ENCODE measurements around the gene GCFC2.

The GCFC2 gene

DNA sequence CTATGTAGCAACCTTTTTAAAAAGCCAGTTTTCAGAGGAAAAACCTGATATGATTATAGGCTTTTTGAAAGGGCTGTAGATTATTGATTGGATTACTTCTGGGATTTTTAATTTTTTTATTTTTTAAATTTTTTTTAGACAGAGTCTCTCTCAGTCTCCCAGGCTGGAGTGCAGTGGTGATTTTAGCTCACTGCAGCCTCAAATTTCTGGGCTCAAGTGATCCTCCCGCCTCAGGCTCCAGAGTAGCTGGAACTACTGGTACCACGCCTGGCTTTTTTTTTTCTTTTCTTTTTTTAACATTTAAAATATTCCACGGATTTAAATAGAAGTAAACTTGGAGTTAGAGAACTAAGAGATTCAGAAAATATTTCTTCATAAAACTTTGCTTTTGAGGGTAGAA is 62.9 kb downstream of the GCFC2 start:
- no peaks in the 10 kb centered on the region for H3F3A ChIP-seq (ENCODE audit: insufficient read depth, low read length)
- peak overlapping the region; percentile 88 for H3K4me2 ChIP-seq (ENCODE audit: low read length)
- peaks cover 17% of the 10 kb centered on the region for H3K4me1 ChIP-seq (ENCODE audit: insufficient read depth, low read length, severe bottlenecking)
- H3K79me2 ChIP-seq (ENCODE audit: insufficient read depth, low read length): peaks cover 12% of the 10 kb centered on the region
- no peaks in the 10 kb centered on the region for H4K20me1 ChIP-seq (ENCODE audit: insufficient read depth, low read length)
- H3K9me3 ChIP-seq (ENCODE audit: low read length): no peaks in the 10 kb centered on the region
- H3K9me2 ChIP-seq (ENCODE audit: low read depth, low read length): no peaks in the 10 kb centered on the region
- peak overlapping the region; percentile 81 for H3K4me3 ChIP-seq (ENCODE audit: low read depth, low read length, poor library complexity, severe bottlenecking)
- H3K9ac ChIP-seq (ENCODE audit: low read length): peak overlapping the region; percentile 86
- no peak overlapping the region for H3K27ac ChIP-seq (ENCODE audit: low read depth, low read length, poor library complexity, severe bottlenecking)
- peaks cover 44% of the 10 kb centered on the region for H3K36me3 ChIP-seq (ENCODE audit: insufficient read depth, low read length)
- no peaks in the 10 kb centered on the region for H3K27me3 ChIP-seq (ENCODE audit: insufficient read depth, low read length)
- no peak for TF ChIP-seq EZH2 (IDR thresholded peaks at IDR 0.05; ENCODE audit: borderline replicate concordance, low read length)
- TF ChIP-seq, protein P1, sequence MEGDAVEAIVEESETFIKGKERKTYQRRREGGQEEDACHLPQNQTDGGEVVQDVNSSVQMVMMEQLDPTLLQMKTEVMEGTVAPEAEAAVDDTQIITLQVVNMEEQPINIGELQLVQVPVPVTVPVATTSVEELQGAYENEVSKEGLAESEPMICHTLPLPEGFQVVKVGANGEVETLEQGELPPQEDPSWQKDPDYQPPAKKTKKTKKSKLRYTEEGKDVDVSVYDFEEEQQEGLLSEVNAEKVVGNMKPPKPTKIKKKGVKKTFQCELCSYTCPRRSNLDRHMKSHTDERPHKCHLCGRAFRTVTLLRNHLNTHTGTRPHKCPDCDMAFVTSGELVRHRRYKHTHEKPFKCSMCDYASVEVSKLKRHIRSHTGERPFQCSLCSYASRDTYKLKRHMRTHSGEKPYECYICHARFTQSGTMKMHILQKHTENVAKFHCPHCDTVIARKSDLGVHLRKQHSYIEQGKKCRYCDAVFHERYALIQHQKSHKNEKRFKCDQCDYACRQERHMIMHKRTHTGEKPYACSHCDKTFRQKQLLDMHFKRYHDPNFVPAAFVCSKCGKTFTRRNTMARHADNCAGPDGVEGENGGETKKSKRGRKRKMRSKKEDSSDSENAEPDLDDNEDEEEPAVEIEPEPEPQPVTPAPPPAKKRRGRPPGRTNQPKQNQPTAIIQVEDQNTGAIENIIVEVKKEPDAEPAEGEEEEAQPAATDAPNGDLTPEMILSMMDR (IDR thresholded peaks at IDR 0.05; ENCODE audit: low read length): no peak
- H2AFZ ChIP-seq (ENCODE audit: low read length): no peak overlapping the region

DNA sequence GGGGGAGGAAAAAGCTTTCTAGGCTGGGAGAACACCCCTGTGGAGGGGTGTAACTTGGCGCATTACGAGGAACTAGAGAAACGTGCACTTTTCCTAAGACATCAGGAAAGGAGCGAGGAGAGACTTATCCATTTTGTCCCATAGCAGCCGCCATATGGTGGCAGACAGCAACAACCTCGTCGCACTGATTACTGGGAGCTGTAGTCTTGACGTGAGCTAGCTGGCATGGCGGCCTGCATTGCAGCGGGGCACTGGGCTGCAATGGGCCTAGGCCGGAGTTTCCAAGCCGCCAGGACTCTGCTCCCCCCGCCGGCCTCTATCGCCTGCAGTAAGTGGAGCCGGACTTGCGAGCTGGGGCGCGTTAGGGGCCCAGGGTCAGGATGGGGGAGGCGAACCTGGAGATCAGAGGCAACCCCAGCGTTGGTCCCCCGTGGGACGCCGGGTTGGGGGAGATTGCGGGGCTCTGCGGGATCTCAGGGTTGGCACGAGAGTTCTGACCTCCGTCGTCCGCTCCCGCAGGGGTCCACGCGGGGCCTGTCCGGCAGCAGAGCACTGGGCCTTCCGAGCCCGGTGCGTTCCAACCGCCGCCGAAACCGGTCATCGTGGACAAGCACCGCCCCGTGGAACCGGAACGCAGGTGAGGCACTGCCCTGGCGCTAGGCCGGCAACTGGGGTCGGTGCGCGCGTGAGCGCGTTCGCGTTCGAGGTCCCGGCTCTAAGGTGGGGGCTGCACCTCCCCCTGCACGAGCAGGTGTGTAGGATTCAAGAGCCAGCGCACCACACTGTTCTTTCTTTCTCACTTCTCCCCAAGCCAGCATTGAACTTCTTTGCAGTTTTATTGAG is 63.9 kb downstream of the GCFC2 start, which contains the start of gene MRPL19:
Gene MRPL19 (plus strand): TSS at position 201 of the 843 bp plus-strand sequence. CDS start 25 bp downstream, at position 226.
- Histone ChIP-seq H3K4me2 (ENCODE audit: low read length) (peak within 1 kb of the TSS; percentile 88), H4K20me1 (ENCODE audit: insufficient read depth, low read length) (no peaks in the 10 kb centered on the region), H3F3A (ENCODE audit: insufficient read depth, low read length) (no peaks in the 10 kb centered on the region), H3K36me3 (ENCODE audit: insufficient read depth, low read length) (peaks cover 34% of the 10 kb centered on the region), H3K27me3 (ENCODE audit: insufficient read depth, low read length) (no peaks in the 10 kb centered on the region), H3K4me3 (ENCODE audit: low read depth, low read length, poor library complexity, severe bottlenecking) (peak within 1 kb of the TSS; percentile 81), H3K27ac (ENCODE audit: low read depth, low read length, poor library complexity, severe bottlenecking) (peak within 1 kb of the TSS; percentile 69), H3K79me2 (ENCODE audit: insufficient read depth, low read length) (peaks cover 12% of the 10 kb centered on the region), H2AFZ (ENCODE audit: low read length) (peak within 1 kb of the TSS; percentile 73), H3K9me3 (ENCODE audit: low read length) (no peaks in the 10 kb centered on the region), H3K9ac (ENCODE audit: low read length) (peak within 1 kb of the TSS; percentile 86), H3K9me2 (ENCODE audit: low read depth, low read length) (no peaks in the 10 kb centered on the region), H3K4me1 (ENCODE audit: insufficient read depth, low read length, severe bottlenecking) (peaks cover 17% of the 10 kb centered on the region)
- no peak for TF ChIP-seq EZH2 (IDR thresholded peaks at IDR 0.05; ENCODE audit: borderline replicate concordance, low read length)
- TF ChIP-seq, protein P1 (IDR thresholded peaks at IDR 0.05; ENCODE audit: low read length): no peak

DNA sequence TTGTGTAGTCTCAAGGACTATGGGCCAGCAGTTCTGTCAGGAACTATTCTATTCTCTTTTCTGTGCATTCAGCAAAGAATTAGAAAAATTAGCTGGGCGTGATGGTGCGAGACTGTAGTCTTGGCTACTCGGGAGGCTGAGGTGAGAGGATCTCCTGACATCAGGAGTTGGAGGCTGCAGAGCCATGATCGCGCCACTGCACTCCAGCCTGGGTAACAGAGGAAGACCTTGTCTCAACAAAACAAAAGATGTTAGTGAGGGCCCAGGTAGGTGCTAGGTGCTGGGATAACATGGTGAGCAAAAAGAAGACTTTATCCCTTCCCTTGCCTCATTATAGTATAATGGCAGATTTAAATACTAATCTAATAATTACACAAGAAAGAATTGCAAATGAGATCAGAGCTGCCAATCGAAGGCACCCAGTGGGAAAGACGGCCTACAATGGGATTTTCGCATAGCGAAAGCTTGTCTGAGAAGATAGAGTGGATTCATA is 64.6 kb downstream of the GCFC2 start:
- no peak overlapping the region for H3K27ac ChIP-seq (ENCODE audit: low read depth, low read length, poor library complexity, severe bottlenecking)

More for the DNA sequence above, 64.6 kb downstream of the GCFC2 start:
- Histone ChIP-seq H3K36me3 (ENCODE audit: insufficient read depth, low read length) (peaks cover 28% of the 10 kb centered on the region), H3K79me2 (ENCODE audit: insufficient read depth, low read length) (peaks cover 12% of the 10 kb centered on the region), H3K9ac (ENCODE audit: low read length) (peak overlapping the region; percentile 86), H3K4me3 (ENCODE audit: low read depth, low read length, poor library complexity, severe bottlenecking) (peak overlapping the region; percentile 81), H3K27me3 (ENCODE audit: insufficient read depth, low read length) (no peaks in the 10 kb centered on the region), H3K4me1 (ENCODE audit: insufficient read depth, low read length, severe bottlenecking) (peaks cover 17% of the 10 kb centered on the region), H4K20me1 (ENCODE audit: insufficient read depth, low read length) (no peaks in the 10 kb centered on the region), H2AFZ (ENCODE audit: low read length) (peak overlapping the region; percentile 73), H3K4me2 (ENCODE audit: low read length) (peak overlapping the region; percentile 88), H3K9me2 (ENCODE audit: low read depth, low read length) (no peaks in the 10 kb centered on the region), H3F3A (ENCODE audit: insufficient read depth, low read length) (no peaks in the 10 kb centered on the region), H3K9me3 (ENCODE audit: low read length) (no peaks in the 10 kb centered on the region)
- TF ChIP-seq, protein P1 (IDR thresholded peaks at IDR 0.05; ENCODE audit: low read length): no peak
- TF ChIP-seq EZH2 (IDR thresholded peaks at IDR 0.05; ENCODE audit: borderline replicate concordance, low read length): no peak

Data from OCI-LY1 (cell line).